Measurements from ENCODE around the gene CYB5R3. TPM values are rescaled to one million over a fixed set of nuclear protein-coding genes. Genes with fewer than 3 reads are reported as not detected.
"Not testable (repeated sequence)": the region's sequence is repeated elsewhere in the genome, so short reads cannot be mapped to it uniquely, and the experiment has no call there.

CYB5R3 gene
- total RNA-seq, 1 experiment from 2014 or later: 172 TPM

DNA sequence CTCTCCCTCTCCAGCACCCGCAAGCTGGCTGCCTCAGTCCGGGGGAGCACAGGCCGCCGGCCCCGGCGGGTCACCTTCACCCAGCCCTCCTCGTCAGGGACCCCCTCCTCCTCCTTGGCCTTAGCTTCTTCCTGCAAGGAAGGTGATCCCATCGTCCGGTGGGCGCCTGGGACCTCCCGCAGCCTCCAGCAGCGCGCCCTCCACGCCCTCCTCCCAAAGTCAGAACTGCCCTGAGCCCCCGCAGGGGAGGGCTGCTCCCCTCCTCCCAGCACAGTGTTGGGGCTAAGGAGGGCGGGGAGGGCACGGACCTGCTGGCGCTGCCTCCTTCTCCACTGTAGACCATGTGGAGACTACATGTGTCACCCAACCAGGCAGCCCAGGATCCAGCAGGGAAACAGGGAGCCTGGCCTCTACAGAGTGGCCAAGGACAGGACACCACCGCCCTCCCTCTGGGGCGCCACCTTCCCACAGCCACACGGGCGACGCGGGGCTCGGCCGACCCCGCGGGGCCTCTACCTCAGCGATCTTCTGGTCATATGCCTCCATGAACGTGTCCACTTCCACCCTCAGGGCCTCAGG lies 73.1 kb downstream of the CYB5R3 start:
- POLR2A ChIA-PET (ENCODE audit: low non-redundant PET); H3K4me1 ChIP-seq (ENCODE audit: insufficient read depth, low read length, poor library complexity, severe bottlenecking); H3K27me3 ChIP-seq (replicated peaks; ENCODE audit: insufficient read depth, low read depth, low read length, poor library complexity); H3K4me3 ChIP-seq (ENCODE audit: low read depth, low read length, poor library complexity, severe bottlenecking); CTCF ChIA-PET; H3K9me3 ChIP-seq (ENCODE audit: low read depth, low read length, poor library complexity, severe bottlenecking); BruUV-seq (replicated peaks); intact Hi-C loops (cut with micrococcal nuclease; ENCODE audit: unreplicated experiment); DNase-seq (ENCODE audit: low spot score); H3K27ac ChIP-seq (ENCODE audit: low read depth, low read length, poor library complexity, severe bottlenecking): not testable (repeated sequence)
- H3K36me3 ChIP-seq (ENCODE audit: insufficient read depth, low read length, poor library complexity, severe bottlenecking): peaks cover 40% of the 10 kb centered on the region

DNA sequence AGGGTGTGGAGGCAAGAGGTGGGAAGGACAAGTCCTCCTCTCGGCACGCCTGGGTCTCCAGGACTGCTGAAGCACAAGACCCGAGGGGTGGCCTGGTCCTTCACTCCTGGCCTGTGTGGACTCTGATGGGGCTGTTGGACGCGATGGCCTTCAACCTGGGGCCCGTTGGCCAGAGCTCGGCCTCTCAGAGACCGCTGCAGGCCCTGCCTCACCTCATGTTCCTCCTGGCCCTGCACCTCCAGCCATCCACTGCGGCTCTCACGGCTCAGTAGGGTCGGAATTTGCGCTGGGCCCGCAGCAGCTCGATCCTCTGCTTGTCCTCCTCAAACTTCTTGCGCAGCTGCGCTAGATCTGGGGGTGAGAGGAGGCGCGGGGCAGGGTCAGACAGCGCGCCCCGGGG lies 74.7 kb downstream of the CYB5R3 start:
- H3K27ac ChIP-seq (ENCODE audit: low read depth, low read length, poor library complexity, severe bottlenecking); H3K27me3 ChIP-seq (replicated peaks; ENCODE audit: insufficient read depth, low read depth, low read length, poor library complexity); H3K4me3 ChIP-seq (ENCODE audit: low read depth, low read length, poor library complexity, severe bottlenecking); POLR2A ChIA-PET (ENCODE audit: low non-redundant PET); H3K9me3 ChIP-seq (ENCODE audit: low read depth, low read length, poor library complexity, severe bottlenecking); BruUV-seq (replicated peaks); DNase-seq (ENCODE audit: low spot score); H3K4me1 ChIP-seq (ENCODE audit: insufficient read depth, low read length, poor library complexity, severe bottlenecking); intact Hi-C loops (cut with micrococcal nuclease; ENCODE audit: unreplicated experiment); CTCF ChIA-PET: not testable (repeated sequence)
- peaks cover 36% of the 10 kb centered on the region for H3K36me3 ChIP-seq (ENCODE audit: insufficient read depth, low read length, poor library complexity, severe bottlenecking)

DNA sequence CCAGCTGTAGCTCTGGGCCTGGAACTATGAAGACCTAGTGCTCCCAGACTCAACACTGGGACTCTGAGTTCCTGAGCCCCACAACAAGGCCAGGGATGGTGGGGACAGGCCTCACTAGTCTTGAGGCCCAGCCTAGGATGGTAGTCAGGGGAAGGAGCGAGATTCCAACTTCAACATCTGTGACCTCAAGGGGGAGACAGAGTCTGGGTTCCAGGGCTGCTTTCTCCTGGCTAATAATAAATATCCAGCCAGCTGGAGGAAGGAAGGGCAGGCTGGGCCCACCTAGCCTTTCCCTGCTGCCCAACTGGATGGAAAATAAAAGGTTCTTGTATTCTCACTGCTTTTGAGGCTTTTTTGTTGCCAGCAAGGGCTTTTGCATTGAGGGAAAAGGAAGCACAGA lies 75.1 kb downstream of the CYB5R3 start:
- H3K9me3 ChIP-seq (ENCODE audit: low read depth, low read length, poor library complexity, severe bottlenecking); intact Hi-C loops (cut with micrococcal nuclease; ENCODE audit: unreplicated experiment); BruUV-seq (replicated peaks); DNase-seq (ENCODE audit: low spot score); CTCF ChIA-PET; H3K4me3 ChIP-seq (ENCODE audit: low read depth, low read length, poor library complexity, severe bottlenecking); H3K4me1 ChIP-seq (ENCODE audit: insufficient read depth, low read length, poor library complexity, severe bottlenecking); H3K27me3 ChIP-seq (replicated peaks; ENCODE audit: insufficient read depth, low read depth, low read length, poor library complexity); POLR2A ChIA-PET (ENCODE audit: low non-redundant PET); H3K27ac ChIP-seq (ENCODE audit: low read depth, low read length, poor library complexity, severe bottlenecking): not testable (repeated sequence)
- peaks cover 33% of the 10 kb centered on the region for H3K36me3 ChIP-seq (ENCODE audit: insufficient read depth, low read length, poor library complexity, severe bottlenecking)

DNA sequence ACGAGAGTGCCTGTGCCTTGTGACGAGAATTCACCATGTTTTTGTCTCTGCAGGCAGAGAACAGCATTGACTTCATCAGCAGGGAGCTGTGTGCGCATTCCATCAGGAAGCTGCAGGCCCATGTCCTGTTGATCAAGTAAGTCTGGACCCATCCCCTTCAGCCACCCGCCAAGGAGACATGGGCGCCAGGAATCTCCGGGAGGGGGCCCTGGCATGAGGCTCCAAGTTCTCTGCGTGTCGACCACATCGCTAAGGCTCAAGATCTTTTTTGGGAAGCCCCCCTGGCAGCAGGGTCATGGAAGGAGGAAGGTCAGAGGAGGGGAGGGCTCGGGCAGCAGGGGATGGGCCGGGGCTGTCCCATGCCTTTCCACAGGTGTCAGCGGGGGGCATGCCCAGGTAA lies 78.1 kb downstream of the CYB5R3 start:
- intact Hi-C loops (cut with micrococcal nuclease; ENCODE audit: unreplicated experiment); DNase-seq (ENCODE audit: low spot score); H3K9me3 ChIP-seq (ENCODE audit: low read depth, low read length, poor library complexity, severe bottlenecking); H3K27me3 ChIP-seq (replicated peaks; ENCODE audit: insufficient read depth, low read depth, low read length, poor library complexity); H3K4me1 ChIP-seq (ENCODE audit: insufficient read depth, low read length, poor library complexity, severe bottlenecking); H3K4me3 ChIP-seq (ENCODE audit: low read depth, low read length, poor library complexity, severe bottlenecking); BruUV-seq (replicated peaks); POLR2A ChIA-PET (ENCODE audit: low non-redundant PET); CTCF ChIA-PET; H3K27ac ChIP-seq (ENCODE audit: low read depth, low read length, poor library complexity, severe bottlenecking): not testable (repeated sequence)
- peaks cover 13% of the 10 kb centered on the region for H3K36me3 ChIP-seq (ENCODE audit: insufficient read depth, low read length, poor library complexity, severe bottlenecking)

DNA sequence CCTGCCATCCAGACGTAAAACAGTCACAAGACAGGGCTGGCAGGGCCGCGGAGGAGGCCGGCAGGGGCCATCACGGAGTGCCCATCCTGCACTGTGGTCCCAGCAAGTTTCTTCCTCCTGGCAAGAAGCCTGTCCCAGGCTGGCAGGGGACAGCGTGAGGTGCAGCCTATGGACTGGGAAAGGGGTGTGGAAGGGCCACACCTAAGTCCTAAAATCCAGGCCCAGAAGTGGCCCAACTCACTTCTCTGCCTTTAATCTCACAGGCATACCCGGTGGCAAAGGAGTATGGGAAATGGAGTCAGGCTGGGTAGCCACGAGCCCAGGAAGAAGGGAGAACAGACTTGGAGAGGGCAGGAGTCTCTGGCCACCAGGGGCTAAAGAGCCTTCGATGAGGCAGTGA lies 78.6 kb downstream of the CYB5R3 start:
- H3K27ac ChIP-seq (ENCODE audit: low read depth, low read length, poor library complexity, severe bottlenecking); CTCF ChIA-PET; intact Hi-C loops (cut with micrococcal nuclease; ENCODE audit: unreplicated experiment); POLR2A ChIA-PET (ENCODE audit: low non-redundant PET); H3K4me3 ChIP-seq (ENCODE audit: low read depth, low read length, poor library complexity, severe bottlenecking); H3K4me1 ChIP-seq (ENCODE audit: insufficient read depth, low read length, poor library complexity, severe bottlenecking); H3K9me3 ChIP-seq (ENCODE audit: low read depth, low read length, poor library complexity, severe bottlenecking); DNase-seq (ENCODE audit: low spot score); H3K27me3 ChIP-seq (replicated peaks; ENCODE audit: insufficient read depth, low read depth, low read length, poor library complexity): not testable (repeated sequence)
- TSS peak; percentile 8 for BruUV-seq (replicated peaks)
- H3K36me3 ChIP-seq (ENCODE audit: insufficient read depth, low read length, poor library complexity, severe bottlenecking): peaks cover 13% of the 10 kb centered on the region

DNA sequence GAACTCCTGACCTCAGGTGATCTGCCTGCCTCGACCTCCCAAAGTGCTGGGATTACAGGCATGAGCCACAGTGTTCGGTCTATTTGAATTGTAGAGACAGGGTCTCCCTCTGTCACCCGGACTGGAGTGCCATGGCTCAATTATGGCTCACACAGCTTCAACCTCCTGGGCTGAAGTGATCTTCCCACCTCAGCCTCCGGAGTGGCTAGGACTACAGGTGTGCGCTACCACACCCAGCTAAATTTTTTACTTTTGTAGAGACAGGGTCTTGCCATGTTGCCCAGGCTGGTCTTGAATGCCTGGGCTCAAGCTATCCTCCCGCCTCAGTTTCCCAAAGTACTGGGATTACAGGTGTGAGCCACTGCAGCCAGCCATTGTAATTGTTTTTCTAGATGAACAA lies 81.2 kb downstream of the CYB5R3 start:
- CTCF ChIA-PET: interaction anchor here (0.6 kb wide), 1 partner anchor 14 kb away, joined by 3 read pairs; no protein-coding TSS in a partner anchor
- POLR2A ChIA-PET (ENCODE audit: low non-redundant PET); H3K4me1 ChIP-seq (ENCODE audit: insufficient read depth, low read length, poor library complexity, severe bottlenecking); intact Hi-C loops (cut with micrococcal nuclease; ENCODE audit: unreplicated experiment); BruUV-seq (replicated peaks); H3K36me3 ChIP-seq (ENCODE audit: insufficient read depth, low read length, poor library complexity, severe bottlenecking); H3K27ac ChIP-seq (ENCODE audit: low read depth, low read length, poor library complexity, severe bottlenecking); H3K9me3 ChIP-seq (ENCODE audit: low read depth, low read length, poor library complexity, severe bottlenecking); H3K4me3 ChIP-seq (ENCODE audit: low read depth, low read length, poor library complexity, severe bottlenecking); H3K27me3 ChIP-seq (replicated peaks; ENCODE audit: insufficient read depth, low read depth, low read length, poor library complexity); DNase-seq (ENCODE audit: low spot score): not testable (repeated sequence)

Other genes starting within 250 kb of the CYB5R3 start
- gene NFAM1, start 217.0 kb downstream of the CYB5R3 start, total RNA-seq (2021): 2.4 and 3.8 TPM in 2 replicates
- gene RRP7A, start 129.6 kb downstream of the CYB5R3 start, total RNA-seq (2021): 68.5 and 69.1 TPM in 2 replicates
- gene SERHL2, start 95.4 kb downstream of the CYB5R3 start, total RNA-seq (2021): 0.49 and 0.96 TPM in 2 replicates
- gene POLDIP3, start 34.5 kb downstream of the CYB5R3 start, total RNA-seq (2021): 131 and 134 TPM in 2 replicates
- 1.2 and 1.9 TPM in 2 replicates for gene ATP5MGL, start 8.8 kb downstream of the CYB5R3 start, total RNA-seq (2021)
- 21.9 and 23.7 TPM in 2 replicates for gene A4GALT, start 71.5 kb upstream of the CYB5R3 start, total RNA-seq (2021)
- gene ARFGAP3, start 207.9 kb upstream of the CYB5R3 start, total RNA-seq (2021): 30.0 and 34.3 TPM in 2 replicates